ENCODE data around the gene IFT52. TPM values are rescaled to one million over a fixed set of nuclear protein-coding genes. Genes with fewer than 3 reads are reported as not detected.
A peak's percentile ranks its signal among the peaks of the same experiment; 100 is the strongest.

The IFT52 gene
- 28.1 and 47.0 TPM in 2 replicates for total RNA-seq (ENCODE audit: low replicate concordance)
- long read RNA-seq, transcript IFT52-201 (14 exons, 1,757 nt) = major isoform, 55 of 92 reads
- long read RNA-seq, transcript IFT52-202 (14 exons, 1,599 nt) = minor isoform, 15 of 92 reads
- long read RNA-seq, partial matches to known transcripts = 7 of 92 reads
- long read RNA-seq, other reads (novel, unspliced or antisense) = 15 of 92 reads

DNA sequence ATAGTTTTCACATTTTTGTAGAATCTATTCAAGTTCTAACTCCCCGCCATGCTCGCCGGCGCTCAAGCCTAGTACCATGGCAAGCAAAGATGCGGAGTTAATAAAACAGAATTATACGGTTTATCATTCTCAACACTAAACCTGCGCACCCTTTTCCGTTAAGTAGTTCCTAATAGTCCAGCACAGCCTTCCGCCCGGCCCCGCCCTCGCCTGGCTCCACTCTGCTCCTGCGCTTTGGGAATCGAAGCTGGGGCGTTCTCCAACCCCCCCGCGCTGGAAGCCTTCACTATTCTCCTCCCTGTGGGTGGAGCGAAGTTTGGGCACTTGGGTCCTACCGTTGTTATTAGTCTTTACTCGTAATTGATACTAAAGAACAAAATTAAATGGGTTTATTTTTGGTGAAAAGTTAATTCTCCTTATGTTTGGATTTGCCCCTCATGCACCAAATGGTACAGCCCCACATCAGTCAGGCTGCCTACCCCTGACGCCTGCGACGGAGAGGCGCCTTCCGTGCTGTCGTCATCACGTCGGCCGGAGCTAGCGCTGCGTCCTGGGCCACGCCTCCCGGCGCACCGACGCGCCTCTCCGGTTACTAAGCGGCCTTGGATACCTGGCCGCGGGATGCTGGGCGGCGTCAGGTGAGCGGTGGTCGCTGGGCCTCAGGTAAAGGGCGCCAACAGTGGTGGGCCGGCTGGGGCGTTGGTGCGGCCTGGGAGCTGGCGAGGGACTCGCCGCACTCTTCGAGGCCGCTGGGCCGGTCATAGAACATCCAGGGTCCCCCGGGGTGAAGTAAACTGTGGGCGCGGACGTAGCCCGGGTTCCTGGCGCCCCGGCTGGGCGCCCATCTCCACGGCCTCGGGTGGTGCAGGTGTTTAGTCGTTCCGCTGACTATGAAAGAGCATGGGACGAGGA lies at the start of gene IFT52:
IFT52 (plus strand) TSS at position 546 of the 912 bp plus-strand sequence. CDS start 3,762 bp downstream, outside the sequence.
- Mint-ChIP-seq H3K27ac (peak within 1 kb of the TSS; percentile 99), H3K27me3 (no peaks in the 10 kb centered on the region), H3K9me3 (no peaks in the 10 kb centered on the region), H3K4me3 (peak within 1 kb of the TSS; percentile 94), H3K36me3 (peaks cover 12% of the 10 kb centered on the region), H3K4me1 (ENCODE audit: unreplicated experiment) (peaks cover 19% of the 10 kb centered on the region)
- DNase-seq (ENCODE audit: extremely low spot score, unreplicated experiment) = peak; percentile 90
- no peak for TF ChIP-seq CTCF (conservative IDR thresholded peaks at IDR 0.05)

- Mint-ChIP-seq H3K27me3 (no peaks in the 10 kb centered on the region), H3K9me3 (no peaks in the 10 kb centered on the region), H3K36me3 (peaks cover 6% of the 10 kb centered on the region), H3K4me3 (no peak overlapping the region), H3K27ac (no peak overlapping the region), H3K4me1 (ENCODE audit: unreplicated experiment) (no peaks in the 10 kb centered on the region)
- DNase-seq (ENCODE audit: extremely low spot score, unreplicated experiment) = no peak
- no peak for TF ChIP-seq CTCF (conservative IDR thresholded peaks at IDR 0.05)
Measured at GRCh38 chr20:43541214-43541613, 49.5 kb upstream of the IFT52 start.

DNA sequence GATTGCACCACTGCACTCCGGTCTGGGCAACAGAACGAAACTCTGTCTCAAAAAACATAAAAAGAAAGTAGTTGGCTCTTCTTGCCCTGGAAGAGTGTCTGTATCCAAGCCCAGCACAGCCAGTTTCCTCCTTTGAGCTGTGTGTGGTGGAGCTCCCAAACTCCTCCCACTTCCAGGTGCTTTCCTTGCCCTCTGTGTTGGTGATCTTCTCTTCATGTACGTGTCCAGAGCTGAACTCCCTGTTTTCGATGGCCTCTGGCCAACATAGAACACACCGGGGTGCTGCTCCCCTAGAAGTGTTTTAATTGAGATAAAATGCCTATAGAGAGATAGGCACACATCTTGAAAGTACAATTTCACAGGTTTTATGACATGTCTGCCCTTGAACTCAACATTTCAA lies 48.6 kb upstream of the IFT52 start:
- no peak for TF ChIP-seq CTCF (conservative IDR thresholded peaks at IDR 0.05)
- Mint-ChIP-seq H3K4me3 (no peak overlapping the region), H3K27me3 (no peaks in the 10 kb centered on the region), H3K27ac (no peak overlapping the region), H3K36me3 (peaks cover 11% of the 10 kb centered on the region), H3K4me1 (ENCODE audit: unreplicated experiment) (no peaks in the 10 kb centered on the region), H3K9me3 (no peaks in the 10 kb centered on the region)
- no peak for DNase-seq (ENCODE audit: extremely low spot score, unreplicated experiment)

DNA sequence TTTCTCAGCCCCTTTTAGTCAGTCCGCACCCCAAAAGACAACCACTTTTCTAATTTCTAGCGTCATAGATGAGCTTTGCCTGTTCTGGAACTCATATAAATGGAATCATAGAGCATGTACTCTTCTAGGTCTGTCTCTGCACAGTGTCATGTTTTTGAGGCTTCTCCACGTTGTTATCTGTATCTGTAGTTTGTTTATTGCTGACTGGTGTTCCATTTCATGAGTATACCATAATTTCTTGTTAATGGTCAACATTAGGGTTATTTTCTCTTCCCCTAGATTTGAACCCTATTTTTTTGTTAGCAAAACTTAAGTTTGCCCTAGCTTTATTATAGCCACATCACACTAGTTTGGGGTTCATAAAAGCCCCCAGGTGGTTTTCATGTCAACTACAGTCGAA lies 48.1 kb upstream of the IFT52 start:
- no peaks in the 10 kb centered on the region for H3K4me1 Mint-ChIP-seq (ENCODE audit: unreplicated experiment)
- no peak for DNase-seq (ENCODE audit: extremely low spot score, unreplicated experiment)
- peaks cover 15% of the 10 kb centered on the region for H3K36me3 Mint-ChIP-seq
- no peak for TF ChIP-seq CTCF (conservative IDR thresholded peaks at IDR 0.05)
- no peaks in the 10 kb centered on the region for H3K27me3 Mint-ChIP-seq
- H3K4me3 Mint-ChIP-seq = no peak overlapping the region
- H3K27ac Mint-ChIP-seq = no peak overlapping the region
- peaks cover 5% of the 10 kb centered on the region for H3K9me3 Mint-ChIP-seq

DNA sequence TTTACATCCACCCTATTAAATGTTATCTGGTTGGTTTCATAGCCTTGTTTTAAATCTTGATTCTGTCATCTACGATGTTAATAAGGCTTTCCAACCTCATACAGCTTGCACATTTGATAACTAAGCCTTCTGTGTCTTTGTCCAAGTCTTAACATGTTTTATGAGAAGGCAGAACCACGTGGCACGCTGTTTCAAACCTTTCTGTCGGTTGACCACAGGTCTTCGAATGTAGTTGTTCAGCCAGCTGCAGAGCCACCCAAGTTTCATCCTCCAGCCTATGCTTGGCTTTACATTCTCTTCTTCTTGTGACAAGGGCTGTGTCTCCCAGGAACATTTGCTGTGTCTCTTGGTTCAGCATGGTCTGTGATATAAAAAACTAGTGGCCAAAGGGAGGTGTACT lies 47.6 kb upstream of the IFT52 start:
- no peak for TF ChIP-seq CTCF (conservative IDR thresholded peaks at IDR 0.05)
- Mint-ChIP-seq H3K36me3 (peaks cover 16% of the 10 kb centered on the region), H3K4me1 (ENCODE audit: unreplicated experiment) (no peaks in the 10 kb centered on the region), H3K9me3 (peaks cover 5% of the 10 kb centered on the region), H3K27ac (no peak overlapping the region), H3K4me3 (no peak overlapping the region), H3K27me3 (no peaks in the 10 kb centered on the region)
- no peak for DNase-seq (ENCODE audit: extremely low spot score, unreplicated experiment)
